Fibroblast of skin of right biceps (primary cell): ENCODE results near the gene HMGXB3.

Experiments used
- DNase-seq: peaks from one replicate; pipeline ENCODE4 v3.0.0-alpha.2; 2013

Gene HMGXB3

GRCh38 chr5:149990518-149991376, 9.8 kb upstream of the HMGXB3 start:
- peak; percentile 67 for DNase-seq

GRCh38 chr5:149993471-149993870, 7.1 kb upstream of the HMGXB3 start:
- no peak for DNase-seq

- no peak for DNase-seq
These were observed 4.9 kb upstream of the HMGXB3 start for GRCh38 chr5:149995385-149996204.

GRCh38 chr5:149996205-149996890, 4.2 kb upstream of the HMGXB3 start:
- no peak for DNase-seq

GRCh38 chr5:149998281-149998680, 2.3 kb upstream of the HMGXB3 start:
- no peak for DNase-seq

- no peak for DNase-seq
These were observed 1.2 kb upstream of the HMGXB3 start for GRCh38 chr5:149999359-149999758.

GRCh38 chr5:149999866-150000255, 678 bp upstream of the HMGXB3 start:
- DNase-seq, result no peak

GRCh38 chr5:150000990-150001659, 586 bp downstream of the HMGXB3 start:
- peak; percentile 30 for DNase-seq

GRCh38 chr5:150001660-150002486, 1.3 kb downstream of the HMGXB3 start:
- DNase-seq, result peak; percentile 71

- DNase-seq, result no peak
These were observed 5.8 kb downstream of the HMGXB3 start for GRCh38 chr5:150006318-150006717.

GRCh38 chr5:150007050-150007449, 6.5 kb downstream of the HMGXB3 start:
- no peak for DNase-seq

GRCh38 chr5:150009671-150010387, 9.3 kb downstream of the HMGXB3 start:
- DNase-seq, result no peak

- DNase-seq, result no peak
These were observed 13.4 kb downstream of the HMGXB3 start for GRCh38 chr5:150013931-150014330.

GRCh38 chr5:150014456-150014855, 13.9 kb downstream of the HMGXB3 start:
- DNase-seq, result no peak

GRCh38 chr5:150015415-150015814, 14.9 kb downstream of the HMGXB3 start:
- DNase-seq, result no peak

GRCh38 chr5:150016537-150016936, 16.0 kb downstream of the HMGXB3 start:
- no peak for DNase-seq

- peak; percentile 70 for DNase-seq
These were observed 16.9 kb downstream of the HMGXB3 start for GRCh38 chr5:150017226-150018005.

- no peak for DNase-seq
These were observed 19.7 kb downstream of the HMGXB3 start for GRCh38 chr5:150020249-150020648.

GRCh38 chr5:150021491-150022157, 21.1 kb downstream of the HMGXB3 start:
- peak; percentile 44 for DNase-seq

- peak; percentile 89 for DNase-seq
These were observed 21.6 kb downstream of the HMGXB3 start for GRCh38 chr5:150022158-150022531.
